Lung (tissue), 12 donors: Measurements from ENCODE around the gene PPM1L. TPM values are rescaled to one million over a fixed set of nuclear protein-coding genes. Genes with fewer than 3 reads are reported as not detected.

Experiments used
- ATAC-seq: fragments of 200-7000 bp; cut with Tn5 transposase; one replicate; pipeline ENCODE4 v1.9.1; 2020; ENCODE audit warnings: moderate number of reproducible peaks; ENCODE audit not compliant: insufficient read depth, low FRiP score
- DNase-seq, 3 donors: peaks; one replicate each; pipeline ENCODE4 v3.0.0-alpha.2; 2013 to 2017
- H3K27ac ChIP-seq, 2 donors: one replicate each; pipeline ENCODE4 v1.5.1; 2013; ENCODE audit warnings: mild to moderate bottlenecking in 2 of 2, moderate library complexity in 2 of 2, control low read depth in 1 of 2, inconsistent platforms in 1 of 2, low read depth in 1 of 2, low read length in 1 of 2
- H3K27me3 ChIP-seq, 3 donors: one replicate each; pipeline ENCODE4 v1.5.1; 2013; ENCODE audit warnings: low read length in 2 of 3; ENCODE audit not compliant: control insufficient read depth in 3 of 3, insufficient read depth in 3 of 3
- H3K36me3 ChIP-seq, 4 donors: one replicate each; pipeline ENCODE4 v1.5.1; 2013; ENCODE audit warnings: low read length in 4 of 4, mild to moderate bottlenecking in 1 of 4, moderate library complexity in 1 of 4; ENCODE audit not compliant: control insufficient read depth in 4 of 4, insufficient read depth in 4 of 4
- H3K4me1 ChIP-seq, 5 donors: one replicate each; pipeline ENCODE4 v1.5.1; 2013; ENCODE audit warnings: low read length in 5 of 5, mild to moderate bottlenecking in 2 of 5, moderate library complexity in 1 of 5; ENCODE audit not compliant: control insufficient read depth in 5 of 5, insufficient read depth in 5 of 5
- H3K4me3 ChIP-seq: one replicate; pipeline ENCODE4 v1.5.1; 2013; ENCODE audit warnings: mild to moderate bottlenecking, control low read depth, moderate library complexity
- H3K9ac ChIP-seq, 2 donors: one replicate each; pipeline ENCODE4 v1.5.1; 2013; ENCODE audit warnings: low read length in 2 of 2, control low read depth in 1 of 2; ENCODE audit not compliant: insufficient read depth in 1 of 2
- H3K9me3 ChIP-seq, 4 donors: one replicate each; pipeline ENCODE4 v1.5.1; 2013; ENCODE audit warnings: low read length in 3 of 4, mild to moderate bottlenecking in 1 of 4, moderate library complexity in 1 of 4; ENCODE audit not compliant: control insufficient read depth in 4 of 4, insufficient read depth in 3 of 4
- WGBS, 2 donors: extraction: QIAGEN DNeasy Blood & Tissue Kit; methylation state at CpG; one replicate each; pipeline ENCODE4 v1.1.7; 2013; 5-methylcytosine and 5-hydroxymethylcytosine counted together
- polyA plus RNA-seq, 2 donors: library from polyadenylated mRNA; stranded (reverse); fragments of 200-250 nt; gene quantifications; one replicate each; pipeline ENCODE4 v1.2.1, GENCODE V29; 2013
- total RNA-seq, 2 donors: library from RNA; depleted of rRNA in 1 of 2; stranded (reverse); fragments of >200 nt in 1 of 2; gene quantifications; one replicate each; pipeline ENCODE4 v1.2.1, GENCODE V29; 2014 to 2021
- TF ChIP-seq, protein P1 (sequence below): IDR thresholded peaks from 2 replicates; pipeline ENCODE4 v1.5.1; 2012; ENCODE audit warnings: mild to moderate bottlenecking; ENCODE audit errors: control extremely low read depth, extremely low read depth
- donor health status: control.
- donor health status: control.
- donor health status: Bipolar disorder and iron deficiency.
- donor health status: healthy.
- donor health status: DM: yes; HTN: yes; CAD: no.

PPM1L gene
- total and polyA plus RNA-seq, 4 donors: 1.5 to 17.7 (median 6.7) TPM

DNA sequence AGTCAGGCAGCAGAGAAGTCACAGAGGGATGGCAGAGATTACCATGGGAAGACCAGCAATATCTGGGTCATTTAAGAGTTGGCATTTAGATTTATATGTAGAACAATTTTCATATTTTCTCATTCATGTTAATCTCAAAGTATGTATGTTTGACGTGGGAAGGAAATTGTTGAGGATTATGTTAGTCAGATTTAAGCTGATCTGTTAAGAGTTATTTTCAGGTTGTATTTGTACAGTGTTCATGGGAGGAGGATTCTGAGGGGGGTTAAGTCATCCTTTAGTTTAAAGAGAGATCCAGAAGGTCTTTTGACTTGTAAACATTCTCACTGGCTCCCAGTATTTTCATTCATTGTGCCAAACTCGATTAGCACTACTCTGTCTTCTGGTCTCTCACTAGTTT lies 34.7 kb downstream of the PPM1L start:
- H3K4me3 ChIP-seq: no peak overlapping the region
- no peak overlapping the region for H3K9ac ChIP-seq
- H3K9me3 ChIP-seq: peaks cover 0 to 4% (median 2%) of the 10 kb centered on the region in 4 donors
- H3K36me3 ChIP-seq: no peaks in the 10 kb centered on the region
- TF ChIP-seq, protein P1, sequence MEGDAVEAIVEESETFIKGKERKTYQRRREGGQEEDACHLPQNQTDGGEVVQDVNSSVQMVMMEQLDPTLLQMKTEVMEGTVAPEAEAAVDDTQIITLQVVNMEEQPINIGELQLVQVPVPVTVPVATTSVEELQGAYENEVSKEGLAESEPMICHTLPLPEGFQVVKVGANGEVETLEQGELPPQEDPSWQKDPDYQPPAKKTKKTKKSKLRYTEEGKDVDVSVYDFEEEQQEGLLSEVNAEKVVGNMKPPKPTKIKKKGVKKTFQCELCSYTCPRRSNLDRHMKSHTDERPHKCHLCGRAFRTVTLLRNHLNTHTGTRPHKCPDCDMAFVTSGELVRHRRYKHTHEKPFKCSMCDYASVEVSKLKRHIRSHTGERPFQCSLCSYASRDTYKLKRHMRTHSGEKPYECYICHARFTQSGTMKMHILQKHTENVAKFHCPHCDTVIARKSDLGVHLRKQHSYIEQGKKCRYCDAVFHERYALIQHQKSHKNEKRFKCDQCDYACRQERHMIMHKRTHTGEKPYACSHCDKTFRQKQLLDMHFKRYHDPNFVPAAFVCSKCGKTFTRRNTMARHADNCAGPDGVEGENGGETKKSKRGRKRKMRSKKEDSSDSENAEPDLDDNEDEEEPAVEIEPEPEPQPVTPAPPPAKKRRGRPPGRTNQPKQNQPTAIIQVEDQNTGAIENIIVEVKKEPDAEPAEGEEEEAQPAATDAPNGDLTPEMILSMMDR: no peak
- DNase-seq (no peak), ATAC-seq (no peak)
- no peaks in the 10 kb centered on the region for H3K27me3 ChIP-seq
- H3K27ac ChIP-seq: no peak overlapping the region
- 62 to 75% methylated on average over 2 of the region's 2 CpGs for WGBS, 2 donors
- peaks cover 0 to 5% (median 0%) of the 10 kb centered on the region in 5 donors for H3K4me1 ChIP-seq

DNA sequence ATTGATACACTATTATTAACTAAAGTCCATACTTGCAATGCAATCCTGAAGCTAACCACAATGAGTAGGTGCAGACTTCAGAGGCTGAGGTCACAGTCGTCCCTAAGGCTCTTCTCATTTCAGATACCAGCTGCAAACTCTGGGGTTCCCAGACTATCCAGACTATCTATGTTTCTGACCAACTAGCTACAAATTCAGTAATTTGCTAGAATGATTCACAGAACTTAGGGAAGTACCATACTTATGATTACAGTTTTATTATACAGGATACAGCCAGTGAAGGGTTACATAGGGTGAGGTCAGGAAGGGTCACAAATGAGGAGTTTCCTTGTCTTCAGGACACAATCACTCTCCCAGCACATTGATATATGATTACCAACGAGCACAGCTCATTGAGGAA lies 36.5 kb downstream of the PPM1L start:
- no peak overlapping the region for H3K4me3 ChIP-seq
- 60 to 74% methylated on average over 2 of the region's 2 CpGs for WGBS, 2 donors
- no peaks in the 10 kb centered on the region for H3K36me3 ChIP-seq
- no peak overlapping the region for H3K9ac ChIP-seq
- no peak overlapping the region for H3K27ac ChIP-seq
- TF ChIP-seq, protein P1: no peak
- no peak for DNase-seq
- ATAC-seq: no peak
- H3K9me3 ChIP-seq: peaks cover 0 to 4% (median 2%) of the 10 kb centered on the region in 4 donors
- H3K4me1 ChIP-seq: peaks cover 0 to 13% (median 0%) of the 10 kb centered on the region in 5 donors
- H3K27me3 ChIP-seq: no peaks in the 10 kb centered on the region

DNA sequence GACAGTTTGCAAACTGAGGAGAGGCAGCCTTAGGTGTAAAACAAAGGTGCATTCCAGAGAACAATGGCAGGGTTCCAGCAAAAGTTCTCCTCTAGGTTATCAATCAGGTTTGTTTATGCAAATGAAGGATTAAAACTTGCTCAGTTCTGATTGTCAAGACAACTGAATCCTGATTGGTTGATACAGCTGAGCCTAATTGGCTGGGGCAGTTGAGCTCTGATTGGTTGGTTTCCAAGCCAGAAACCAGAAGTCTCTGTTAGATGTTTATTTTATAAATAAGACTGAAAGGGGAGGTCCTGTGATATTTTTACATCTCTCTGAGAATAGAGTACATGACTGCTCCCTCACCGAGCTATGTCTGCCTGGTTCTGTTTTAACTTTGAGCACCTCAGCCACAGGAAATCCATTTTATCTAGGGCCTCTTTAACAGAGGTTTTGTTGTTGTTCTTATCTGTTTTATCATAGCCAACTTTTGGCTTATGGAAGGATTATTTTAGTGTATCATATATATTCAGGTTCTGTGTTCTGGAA lies 37.8 kb downstream of the PPM1L start:
- H3K4me1 ChIP-seq: peaks cover 0 to 17% (median 0%) of the 10 kb centered on the region in 5 donors

More for the DNA sequence above, 37.8 kb downstream of the PPM1L start:
- no peak for DNase-seq
- Histone ChIP-seq H3K9ac (no peak overlapping the region), H3K9me3 (no peaks in the 10 kb centered on the region), H3K36me3 (no peaks in the 10 kb centered on the region), H3K4me3 (no peak overlapping the region), H3K27ac (no peak overlapping the region), H3K27me3 (no peaks in the 10 kb centered on the region)
- WGBS, 2 donors: 67 to 90% methylated on average over 1 of the region's 1 CpG
- ATAC-seq: no peak
- TF ChIP-seq, protein P1: no peak
